ENCODE results near the gene TBATA. TPM values are rescaled to one million over a fixed set of nuclear protein-coding genes. Genes with fewer than 3 reads are reported as not detected.

Gene TBATA
- total RNA-seq, 2 experiments from 2014 or later, result not detected

DNA sequence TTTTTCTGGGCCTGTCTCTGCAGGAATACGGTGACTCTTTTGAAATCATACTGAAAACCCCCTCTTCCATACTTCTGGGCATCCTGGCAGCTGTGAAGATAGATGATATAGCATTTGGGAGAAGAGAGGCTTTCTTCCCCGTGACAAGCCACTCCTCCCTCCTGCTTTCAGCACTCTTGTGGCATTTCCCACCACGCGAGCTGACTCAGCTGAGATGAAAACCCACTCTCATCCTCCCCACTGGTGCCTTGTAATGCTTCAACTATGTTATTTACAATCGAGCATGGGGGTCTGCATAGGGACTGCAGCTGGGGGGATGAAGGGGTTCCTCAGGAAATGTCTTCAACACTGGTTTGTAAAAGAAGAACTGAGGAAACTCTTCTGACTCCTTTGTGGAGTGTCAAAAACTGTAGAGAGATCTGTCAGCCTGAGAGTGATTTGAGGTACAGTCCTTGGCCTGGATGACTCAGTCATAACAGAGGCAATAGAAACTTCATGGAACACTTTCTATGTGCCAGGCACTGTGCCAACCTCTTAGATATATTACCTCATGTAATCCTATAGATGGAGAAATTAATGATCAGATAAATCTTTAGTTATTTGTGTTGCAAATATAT is 1.7 kb upstream of the TBATA start:
- intact Hi-C loops (cut with DNase I, micrococcal nuclease), result no loop called here
- Mint-ChIP-seq H3K9me3 (ENCODE audit: low read depth) (no peaks in the 10 kb centered on the region), H3K4me3 (no peak overlapping the region), H3K27ac (no peak overlapping the region), H3K36me3 (ENCODE audit: low read depth) (no peaks in the 10 kb centered on the region), H3K27me3 (peaks cover 10% of the 10 kb centered on the region), H3K4me1 (peaks cover 5% of the 10 kb centered on the region)
- ChIA-PET CTCF (no interaction called here), POLR2A (no interaction called here)
- ATAC-seq, result peak; percentile 75
- peak; percentile 30 for DNase-seq

DNA sequence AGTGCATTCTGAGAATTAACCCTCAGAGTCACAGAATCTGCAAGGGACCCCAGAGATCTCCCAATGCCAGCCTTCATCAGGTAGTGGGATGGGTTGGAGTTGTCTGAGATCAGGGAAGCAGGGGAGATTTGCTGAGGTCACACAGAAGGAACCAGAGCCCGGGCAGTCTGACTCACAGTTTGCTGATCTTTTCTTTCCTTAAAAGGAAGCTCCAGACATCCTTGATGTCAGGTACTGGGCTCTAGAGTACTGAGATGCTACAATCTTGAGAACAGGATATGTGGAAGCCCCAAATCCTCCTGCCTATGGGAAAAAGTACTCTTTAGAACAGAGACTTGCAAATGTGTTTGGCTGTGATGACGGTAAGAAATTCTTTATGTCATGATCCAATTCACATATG is 706 bp downstream of the TBATA start:
- Mint-ChIP-seq H3K36me3 (ENCODE audit: low read depth) (no peaks in the 10 kb centered on the region), H3K27ac (no peak overlapping the region), H3K4me3 (no peak overlapping the region), H3K4me1 (peaks cover 5% of the 10 kb centered on the region), H3K9me3 (ENCODE audit: low read depth) (no peaks in the 10 kb centered on the region), H3K27me3 (peaks cover 6% of the 10 kb centered on the region)
- DNase-seq (no peak), ATAC-seq (no peak)
- ChIA-PET POLR2A (no interaction called here), CTCF (no interaction called here)
- intact Hi-C loops (cut with DNase I, micrococcal nuclease), result no loop called here

- no peaks in the 10 kb centered on the region for H3K9me3 Mint-ChIP-seq (ENCODE audit: low read depth)
- no peak for DNase-seq
- peaks cover 5% of the 10 kb centered on the region for H3K4me1 Mint-ChIP-seq
- no peak for ATAC-seq
- H3K36me3 Mint-ChIP-seq (ENCODE audit: low read depth), result no peaks in the 10 kb centered on the region
- ChIA-PET CTCF (no interaction called here), POLR2A (no interaction called here)
- peaks cover 6% of the 10 kb centered on the region for H3K27me3 Mint-ChIP-seq
- intact Hi-C loops (cut with DNase I, micrococcal nuclease), result no loop called here
- H3K27ac Mint-ChIP-seq, result no peak overlapping the region
- no peak overlapping the region for H3K4me3 Mint-ChIP-seq
These were observed 1.2 kb downstream of the TBATA start for GRCh38 chr10:70784016-70784415.

GRCh38 chr10:70782746-70783680 is 2.2 kb downstream of the TBATA start:
- no peaks in the 10 kb centered on the region for H3K9me3 Mint-ChIP-seq (ENCODE audit: low read depth)
- no peak overlapping the region for H3K4me3 Mint-ChIP-seq
- DNase-seq, result no peak
- intact Hi-C loops (cut with DNase I, micrococcal nuclease), result no loop called here
- peaks cover 3% of the 10 kb centered on the region for H3K27me3 Mint-ChIP-seq
- no peaks in the 10 kb centered on the region for H3K36me3 Mint-ChIP-seq (ENCODE audit: low read depth)
- ChIA-PET POLR2A (no interaction called here), CTCF (interaction anchor here (0.6 to 0.7 kb wide), 3 partner anchors 11 to 182 kb away, joined by 3 read pairs; no protein-coding TSS in a partner anchor)
- H3K27ac Mint-ChIP-seq, result no peak overlapping the region
- no peak for ATAC-seq
- peaks cover 5% of the 10 kb centered on the region for H3K4me1 Mint-ChIP-seq

DNA sequence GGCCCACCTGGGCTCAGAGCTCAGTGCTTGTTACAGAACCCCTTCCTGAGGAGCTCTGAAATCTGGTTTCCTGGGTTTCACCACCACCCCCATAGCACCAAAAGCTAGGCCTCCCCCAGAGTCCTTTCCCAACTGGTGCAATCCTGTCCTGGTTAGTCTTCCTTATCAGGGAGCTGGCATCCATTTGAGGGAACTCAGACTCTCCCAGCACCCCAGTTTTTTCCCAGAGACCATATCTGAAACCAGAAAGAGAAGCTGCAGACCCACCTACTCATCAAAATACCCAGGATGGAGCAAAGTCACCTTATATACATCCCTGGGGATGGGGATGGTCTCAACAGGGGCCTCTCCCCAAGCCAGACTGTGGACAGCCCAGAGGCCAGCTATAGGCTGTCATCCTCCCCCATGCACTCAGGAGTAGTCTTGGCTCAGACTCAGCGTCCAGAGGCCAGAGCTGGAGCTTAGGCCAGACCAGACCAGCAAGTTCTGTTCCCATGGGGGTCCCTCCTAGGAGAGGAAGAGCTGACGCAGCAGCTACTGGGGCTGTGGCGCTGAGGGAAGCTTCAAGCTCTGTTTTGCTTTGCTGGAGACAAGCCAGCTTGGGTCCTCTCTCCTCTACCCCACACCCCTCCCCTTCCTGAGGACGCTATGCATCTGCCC is 3.0 kb downstream of the TBATA start:
- no peaks in the 10 kb centered on the region for H3K9me3 Mint-ChIP-seq (ENCODE audit: low read depth)
- ChIA-PET CTCF (interaction anchor here (0.6 to 0.7 kb wide), 5 partner anchors 12 to 188 kb away, joined by 3 to 4 read pairs (median 3); no protein-coding TSS in a partner anchor), POLR2A (no interaction called here)
- H3K27ac Mint-ChIP-seq, result no peak overlapping the region
- DNase-seq (no peak), ATAC-seq (no peak)
- no peak overlapping the region for H3K4me3 Mint-ChIP-seq
- intact Hi-C loops (cut with DNase I, micrococcal nuclease), result no loop called here
- peaks cover 3% of the 10 kb centered on the region for H3K27me3 Mint-ChIP-seq
- H3K36me3 Mint-ChIP-seq (ENCODE audit: low read depth), result no peaks in the 10 kb centered on the region
- H3K4me1 Mint-ChIP-seq, result peaks cover 5% of the 10 kb centered on the region

DNA sequence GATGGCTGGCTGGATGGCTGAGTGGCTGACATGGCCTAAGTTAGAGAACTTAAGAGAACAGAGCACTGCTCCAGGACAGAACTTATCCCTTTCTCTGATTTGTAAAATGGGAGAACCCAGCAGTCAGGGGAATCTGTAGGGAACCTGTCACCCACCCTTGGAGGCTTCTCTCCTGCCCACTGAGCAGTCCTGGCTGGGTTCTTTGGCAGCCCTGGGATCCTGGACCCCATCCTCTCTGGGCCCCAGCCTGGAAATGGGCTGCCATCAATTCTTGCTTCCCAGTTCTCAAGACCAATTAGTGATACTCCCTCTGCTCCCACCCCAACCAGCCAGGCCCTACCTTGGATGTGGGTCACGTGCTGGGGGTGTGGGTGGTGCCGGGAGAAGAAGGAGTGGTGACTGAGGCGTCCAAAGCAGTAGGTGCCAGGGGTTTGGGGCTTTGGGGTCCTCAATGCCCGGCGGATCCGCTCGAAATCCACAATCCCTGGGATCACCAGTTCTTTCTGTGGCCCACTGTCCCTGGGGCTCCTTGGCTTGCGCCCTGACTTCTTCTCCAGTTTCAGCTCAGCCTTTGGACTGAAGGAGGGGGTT is 3.6 kb downstream of the TBATA start:
- no peaks in the 10 kb centered on the region for H3K36me3 Mint-ChIP-seq (ENCODE audit: low read depth)
- intact Hi-C loops (cut with DNase I, micrococcal nuclease), result no loop called here
- ATAC-seq, result no peak
- H3K27ac Mint-ChIP-seq, result no peak overlapping the region
- CTCF ChIA-PET, result interaction anchor here (0.6 kb wide), 3 partner anchors 17 to 187 kb away, joined by 3 to 4 read pairs (median 3); no protein-coding TSS in a partner anchor
- no peak for DNase-seq
- POLR2A ChIA-PET, result no interaction called here
- H3K4me1 Mint-ChIP-seq, result no peaks in the 10 kb centered on the region
- no peaks in the 10 kb centered on the region for H3K9me3 Mint-ChIP-seq (ENCODE audit: low read depth)
- no peak overlapping the region for H3K4me3 Mint-ChIP-seq
- peaks cover 3% of the 10 kb centered on the region for H3K27me3 Mint-ChIP-seq

DNA sequence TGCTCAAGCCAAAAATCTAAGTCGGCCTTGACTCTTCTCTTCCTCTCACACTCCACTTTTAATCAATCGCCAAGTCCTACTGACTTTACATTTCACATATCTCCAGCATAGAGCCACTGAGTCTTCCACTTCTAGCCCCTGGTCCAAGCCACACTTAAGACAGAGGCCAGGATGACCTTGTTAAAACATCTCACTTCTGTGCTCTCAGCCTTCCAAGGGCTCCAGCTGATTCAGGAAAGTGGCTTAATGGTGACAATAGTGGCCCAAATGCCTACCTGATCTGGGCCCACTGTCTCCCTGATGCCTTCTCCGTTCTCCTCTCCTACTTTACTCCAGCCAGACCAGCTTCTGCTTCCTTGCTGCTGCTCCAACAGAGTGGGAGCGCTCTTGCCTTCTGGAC is 4.4 kb downstream of the TBATA start:
- no peak for ATAC-seq
- Mint-ChIP-seq H3K4me3 (no peak overlapping the region), H3K4me1 (no peaks in the 10 kb centered on the region), H3K27me3 (peaks cover 3% of the 10 kb centered on the region), H3K27ac (no peak overlapping the region), H3K9me3 (ENCODE audit: low read depth) (no peaks in the 10 kb centered on the region), H3K36me3 (ENCODE audit: low read depth) (no peaks in the 10 kb centered on the region)
- ChIA-PET POLR2A (no interaction called here), CTCF (interaction anchor here (0.6 kb wide), 1 partner anchor 18 kb away, joined by 3 read pairs; no protein-coding TSS in a partner anchor)
- no peak for DNase-seq
- intact Hi-C loops (cut with DNase I, micrococcal nuclease), result no loop called here

DNA sequence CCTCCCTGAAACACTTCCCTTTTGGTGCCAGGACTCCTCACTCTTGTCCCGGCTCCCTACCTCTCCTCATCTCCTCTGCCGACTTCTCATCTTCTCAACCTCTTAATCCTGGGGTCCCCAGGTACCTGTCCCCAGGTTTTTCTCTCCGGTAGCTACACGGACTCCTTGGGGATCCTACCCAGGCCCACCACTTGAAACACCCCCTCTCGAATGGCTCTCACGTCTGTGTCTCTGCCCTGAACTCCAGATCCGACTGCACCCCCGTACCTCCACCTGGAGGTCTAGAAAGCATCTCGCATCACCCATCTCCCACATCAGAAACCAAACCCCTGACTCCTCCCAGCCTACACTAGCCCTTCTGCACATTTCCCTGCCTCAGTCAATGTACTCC is 4.8 kb downstream of the TBATA start:
- Mint-ChIP-seq H3K4me3 (no peak overlapping the region), H3K9me3 (ENCODE audit: low read depth) (no peaks in the 10 kb centered on the region), H3K27me3 (peaks cover 3% of the 10 kb centered on the region), H3K36me3 (ENCODE audit: low read depth) (no peaks in the 10 kb centered on the region), H3K27ac (no peak overlapping the region), H3K4me1 (no peaks in the 10 kb centered on the region)
- ChIA-PET POLR2A (no interaction called here), CTCF (no interaction called here)
- intact Hi-C loops (cut with DNase I, micrococcal nuclease), result no loop called here
- ATAC-seq, result no peak
- no peak for DNase-seq

DNA sequence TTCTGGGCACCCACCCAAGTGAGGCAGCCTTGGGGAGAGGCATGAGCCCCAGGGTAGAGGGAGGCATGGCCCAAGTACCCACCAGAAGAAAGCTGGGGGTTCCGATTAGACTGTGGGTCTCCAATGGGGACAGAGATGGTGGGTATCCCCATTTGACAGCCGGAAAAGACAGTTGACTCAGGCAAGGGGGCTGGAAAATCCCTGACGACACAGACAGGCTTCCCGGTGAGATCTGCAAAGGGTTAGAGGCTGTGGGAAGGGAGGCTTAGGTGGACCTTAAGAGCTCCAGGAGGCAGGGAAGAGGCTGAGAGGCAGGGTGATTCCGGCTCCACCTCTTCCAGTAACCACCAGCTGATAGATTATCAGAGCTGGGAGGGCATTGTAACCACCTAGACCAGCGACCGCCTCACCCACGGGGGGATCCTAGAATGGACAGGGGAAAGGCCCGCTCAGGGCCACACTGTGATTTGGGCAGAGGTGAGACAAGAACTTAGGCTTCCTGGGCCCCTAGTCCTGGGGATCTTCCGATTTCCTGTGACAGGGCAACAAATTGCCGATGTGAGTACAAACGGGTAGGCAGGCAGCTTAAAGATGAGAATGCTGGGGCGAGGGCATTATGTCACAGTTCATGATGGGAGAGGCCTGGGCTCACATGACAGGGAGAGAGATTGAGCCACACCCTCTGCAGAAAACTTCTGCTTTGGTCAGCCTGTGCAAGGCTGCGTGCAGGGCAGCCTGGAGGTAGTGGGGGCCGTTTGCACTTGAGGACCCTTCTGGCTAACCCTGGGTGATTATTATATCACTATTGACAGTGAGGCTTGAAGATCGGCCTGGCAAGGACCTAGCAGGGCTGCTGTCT is 5.4 kb downstream of the TBATA start:
- CTCF ChIA-PET, result interaction anchor here (0.7 kb wide), 1 partner anchor 394 kb away, joined by 4 read pairs; no protein-coding TSS in a partner anchor
- H3K27me3 Mint-ChIP-seq, result peaks cover 3% of the 10 kb centered on the region
- H3K9me3 Mint-ChIP-seq (ENCODE audit: low read depth), result no peaks in the 10 kb centered on the region
- no peaks in the 10 kb centered on the region for H3K4me1 Mint-ChIP-seq
- H3K36me3 Mint-ChIP-seq (ENCODE audit: low read depth), result no peaks in the 10 kb centered on the region
- ATAC-seq (no peak), DNase-seq (no peak)
- POLR2A ChIA-PET, result no interaction called here
- intact Hi-C loops (cut with DNase I, micrococcal nuclease), result no loop called here
- H3K27ac Mint-ChIP-seq, result no peak overlapping the region
- H3K4me3 Mint-ChIP-seq, result no peak overlapping the region

DNA sequence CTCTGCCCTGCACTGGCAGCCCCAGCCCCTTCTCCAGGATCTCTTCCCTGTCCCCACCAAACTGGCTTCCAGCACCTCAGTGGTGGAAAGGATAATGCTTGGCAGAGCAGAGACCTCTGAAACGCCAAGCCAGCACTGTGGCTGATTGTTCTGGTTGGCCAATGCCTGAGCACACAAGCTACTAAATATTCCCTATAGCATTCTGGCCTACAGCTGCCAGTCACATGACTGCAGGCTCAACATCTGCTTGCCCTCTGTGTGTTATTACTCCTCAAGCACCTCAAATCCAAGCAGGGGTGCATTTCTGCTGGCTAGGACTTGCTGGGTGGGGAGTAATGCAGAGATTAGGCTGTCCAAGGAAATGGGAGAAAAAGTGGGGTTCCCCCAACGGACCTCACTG is 6.1 kb downstream of the TBATA start:
- no peak overlapping the region for H3K27ac Mint-ChIP-seq
- H3K36me3 Mint-ChIP-seq (ENCODE audit: low read depth), result no peaks in the 10 kb centered on the region
- H3K27me3 Mint-ChIP-seq, result peaks cover 3% of the 10 kb centered on the region
- H3K9me3 Mint-ChIP-seq (ENCODE audit: low read depth), result no peaks in the 10 kb centered on the region
- CTCF ChIA-PET, result no interaction called here
- POLR2A ChIA-PET, result no interaction called here
- no peaks in the 10 kb centered on the region for H3K4me1 Mint-ChIP-seq
- intact Hi-C loops (cut with DNase I, micrococcal nuclease), result no loop called here
- no peak for ATAC-seq
- no peak overlapping the region for H3K4me3 Mint-ChIP-seq
- no peak for DNase-seq
